ENCODE measurements around the gene ANKRD44. TPM values are rescaled to one million over a fixed set of nuclear protein-coding genes. Genes with fewer than 3 reads are reported as not detected.

The ANKRD44 gene
- total RNA-seq, 1 donor from 2014 or later = 16.9 TPM

DNA sequence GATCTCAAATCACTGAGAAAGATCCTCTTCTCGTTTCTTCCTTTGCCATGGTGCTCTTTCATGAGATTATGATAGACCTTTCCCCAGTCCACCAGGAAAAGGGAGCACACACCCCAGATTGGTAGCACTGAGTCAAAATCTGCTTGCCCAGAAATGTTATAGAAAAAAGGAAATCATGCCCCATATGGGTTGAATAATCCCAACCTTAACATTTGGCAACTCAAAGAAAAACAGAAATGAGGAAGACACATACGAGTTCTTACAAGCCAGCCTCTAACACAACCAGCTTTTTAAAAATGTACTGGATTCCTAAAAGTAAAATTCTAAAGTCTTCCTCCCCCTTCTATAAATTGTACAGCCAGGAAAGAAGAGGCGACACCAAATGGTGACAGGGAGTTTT lies 103.0 kb downstream of the ANKRD44 start:
- no peak for DNase-seq (ENCODE audit: low read depth)

DNA sequence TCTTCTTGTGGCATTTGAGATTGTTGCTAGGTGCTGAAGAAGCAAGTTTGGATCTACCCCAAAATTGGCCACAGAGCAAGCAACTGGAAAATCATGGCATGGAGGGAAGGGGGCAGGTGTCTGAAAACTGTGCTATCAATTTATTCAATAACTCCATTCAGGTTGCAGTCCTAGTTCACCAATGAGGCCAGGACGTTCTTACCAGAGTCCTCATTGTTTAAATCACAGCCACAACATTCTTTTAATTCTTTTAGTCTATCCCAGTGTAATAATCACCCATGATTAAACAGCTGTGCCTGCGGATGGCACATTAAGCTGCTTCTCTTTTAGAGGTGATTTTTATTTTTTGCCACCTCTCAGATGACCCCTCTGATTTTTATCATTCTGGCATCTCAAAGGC lies 103.5 kb downstream of the ANKRD44 start:
- DNase-seq (ENCODE audit: low read depth) = peak; percentile 73

DNA sequence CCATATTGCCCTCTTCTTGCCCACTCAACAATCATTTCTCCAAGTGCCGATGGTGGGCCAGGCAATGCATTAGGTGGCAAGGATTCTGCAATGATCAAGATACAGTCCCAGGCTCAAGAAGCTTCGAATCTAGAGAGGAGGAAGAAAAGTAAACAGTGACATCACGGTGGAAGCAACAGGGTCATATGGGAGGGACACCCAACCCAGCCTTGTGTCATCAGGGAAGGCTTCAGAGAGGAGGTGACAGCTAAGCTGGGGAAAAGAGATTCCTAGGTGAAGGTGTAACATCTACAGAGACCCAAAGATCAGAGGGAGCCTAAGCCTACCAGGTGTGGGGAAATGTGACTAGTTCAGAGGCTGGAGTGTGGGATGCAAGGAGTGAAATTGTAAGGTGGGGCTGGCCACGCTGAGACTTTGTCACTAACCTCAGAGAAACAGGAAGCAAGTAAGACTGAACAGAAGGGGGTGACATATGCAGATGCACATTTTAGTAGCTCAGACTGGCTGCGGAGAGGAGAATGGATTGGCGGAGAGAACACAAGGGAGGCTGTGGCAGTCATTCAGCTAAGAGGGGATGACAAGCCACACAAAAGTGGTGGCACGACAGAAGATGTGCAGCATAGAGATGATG lies 104.9 kb downstream of the ANKRD44 start:
- DNase-seq (ENCODE audit: low read depth) = no peak

DNA sequence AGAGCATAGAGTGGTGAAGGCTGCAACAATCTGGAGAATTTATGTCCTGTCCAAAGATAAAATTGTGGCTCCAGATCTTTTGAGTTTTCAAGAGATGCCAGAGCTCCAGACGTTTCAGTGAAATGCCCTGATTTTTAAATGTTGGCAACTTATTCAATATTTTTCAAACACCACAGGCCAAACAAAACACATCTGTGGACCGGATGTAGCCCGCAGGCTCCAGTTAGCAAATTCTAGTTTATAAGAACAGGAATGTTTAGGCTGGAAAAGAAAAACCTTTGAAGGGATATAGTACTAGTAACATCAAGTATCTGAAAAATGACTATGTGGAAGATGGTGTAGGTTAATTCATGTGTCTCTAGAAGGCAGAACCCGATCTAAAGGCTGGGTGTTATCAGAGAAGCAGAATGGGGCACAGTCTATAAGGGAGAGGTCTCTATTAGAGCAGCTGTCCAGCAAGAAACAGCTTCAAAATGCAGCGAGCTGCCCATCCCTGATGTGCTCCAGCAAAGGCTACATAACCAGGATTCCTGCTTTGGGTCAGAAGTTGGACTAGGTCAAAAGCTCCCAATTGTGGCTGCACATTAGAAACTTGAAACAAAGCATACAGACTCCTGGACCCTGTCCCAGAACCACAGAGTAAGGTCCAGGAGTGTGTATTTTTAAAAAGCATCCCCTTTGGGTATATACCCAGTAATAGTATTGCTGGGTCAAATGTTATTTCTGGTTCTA lies 105.9 kb downstream of the ANKRD44 start:
- DNase-seq (ENCODE audit: low read depth) = peak; percentile 59

DNA sequence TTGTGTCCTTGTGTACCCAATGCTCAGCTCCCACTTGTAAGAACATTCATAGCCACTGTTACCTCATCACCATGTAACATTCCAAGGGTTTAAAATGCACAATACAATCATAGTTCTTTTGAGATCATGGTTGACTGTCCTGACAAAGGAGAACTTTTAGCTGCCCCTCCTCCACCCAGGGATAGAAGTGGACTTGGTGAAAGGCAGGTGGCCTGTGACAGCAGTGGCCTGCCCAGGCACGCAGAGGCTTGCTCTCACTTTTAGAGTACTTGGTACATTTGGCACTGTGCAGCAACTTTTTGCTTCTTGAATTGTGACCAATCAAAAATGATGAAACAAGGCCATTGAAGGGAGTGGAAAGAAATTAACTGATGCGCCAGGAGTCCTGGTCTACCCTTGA lies 108.7 kb downstream of the ANKRD44 start:
- no peak for DNase-seq (ENCODE audit: low read depth)

GRCh38 chr2:197200762-197201058 lies 109.9 kb downstream of the ANKRD44 start:
- no peak for DNase-seq (ENCODE audit: low read depth)

- DNase-seq (ENCODE audit: low read depth) = no peak
Observed at GRCh38 chr2:197200051-197200761, 110.4 kb downstream of the ANKRD44 start.

DNA sequence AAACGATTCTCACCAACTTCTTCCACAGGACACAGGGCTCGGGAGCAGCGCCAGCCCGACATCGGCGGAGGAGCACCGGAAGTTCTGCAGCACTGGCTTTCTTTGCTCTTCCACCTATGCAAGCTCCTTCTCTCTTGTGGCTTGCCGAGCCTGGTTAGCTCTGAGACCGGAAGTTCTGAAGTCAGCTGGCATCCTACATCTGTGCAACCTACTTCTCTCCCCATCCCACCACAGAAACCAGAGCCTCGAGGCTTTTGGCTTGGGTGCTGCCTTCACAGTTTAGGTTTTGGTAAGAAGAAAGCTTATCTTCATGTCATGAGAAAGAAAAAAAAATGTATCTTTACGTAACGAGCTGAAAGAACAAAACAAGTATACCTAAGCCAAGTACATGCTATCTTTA lies 111.7 kb downstream of the ANKRD44 start:
- DNase-seq (ENCODE audit: low read depth) = no peak

- DNase-seq (ENCODE audit: low read depth) = no peak
Observed at GRCh38 chr2:197197895-197198311, 112.7 kb downstream of the ANKRD44 start.

- peak; percentile 34 for DNase-seq (ENCODE audit: low read depth)
Observed at GRCh38 chr2:197196541-197197180, 113.9 kb downstream of the ANKRD44 start.

GRCh38 chr2:197195518-197195917 lies 115.1 kb downstream of the ANKRD44 start:
- DNase-seq (ENCODE audit: low read depth) = no peak

- DNase-seq (ENCODE audit: low read depth) = no peak
Observed at GRCh38 chr2:197191940-197192322, 118.6 kb downstream of the ANKRD44 start.

- DNase-seq (ENCODE audit: low read depth) = peak; percentile 61
Observed at GRCh38 chr2:197191177-197191939, 119.2 kb downstream of the ANKRD44 start.

DNA sequence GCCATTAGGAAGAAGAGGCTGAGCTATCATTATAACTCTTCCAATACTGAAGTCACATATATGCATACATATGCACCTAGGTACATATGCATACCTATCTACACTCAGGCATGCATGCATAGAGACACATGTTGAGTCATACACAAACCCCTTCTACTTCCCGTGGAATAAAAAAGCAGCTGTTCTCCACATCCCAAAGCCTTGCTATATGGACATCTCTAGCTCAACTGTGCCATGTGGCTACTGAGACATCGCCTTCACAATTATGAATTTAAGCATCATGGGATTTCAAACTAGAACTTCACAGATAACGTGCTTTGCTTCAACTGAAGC lies 120.5 kb downstream of the ANKRD44 start:
- no peak for DNase-seq (ENCODE audit: low read depth)

DNA sequence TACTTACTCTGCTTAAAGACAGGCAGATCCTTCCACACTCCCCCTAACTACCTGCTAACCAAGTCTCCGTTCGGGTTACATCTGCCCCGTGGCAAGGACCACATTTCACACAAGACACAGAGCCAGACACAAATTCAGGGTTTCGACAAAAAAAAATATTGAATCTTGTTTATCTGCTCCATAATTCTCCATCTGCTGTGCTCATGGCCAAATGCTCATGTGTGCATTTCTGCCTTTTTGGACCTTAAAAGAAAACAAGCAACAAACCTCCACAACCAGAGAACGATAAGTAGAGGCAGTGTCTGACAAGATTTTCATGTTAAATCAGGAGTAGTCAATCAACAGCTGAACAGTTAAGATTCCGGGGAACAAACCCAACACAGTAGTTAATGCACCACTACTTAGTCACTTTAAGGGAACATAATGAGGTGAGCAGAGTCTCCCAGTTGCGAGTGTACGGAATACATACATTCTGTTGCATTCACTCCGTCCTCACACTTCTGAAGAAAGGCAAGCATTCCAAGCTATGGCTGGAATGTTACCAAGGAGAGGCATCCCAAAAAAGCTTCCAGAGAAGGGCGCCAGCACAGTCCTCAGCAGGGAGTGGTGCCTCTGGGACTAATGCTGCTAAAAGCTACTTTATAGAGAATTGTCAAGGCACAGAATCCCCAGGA lies 121.0 kb downstream of the ANKRD44 start:
- no peak for DNase-seq (ENCODE audit: low read depth)

DNA sequence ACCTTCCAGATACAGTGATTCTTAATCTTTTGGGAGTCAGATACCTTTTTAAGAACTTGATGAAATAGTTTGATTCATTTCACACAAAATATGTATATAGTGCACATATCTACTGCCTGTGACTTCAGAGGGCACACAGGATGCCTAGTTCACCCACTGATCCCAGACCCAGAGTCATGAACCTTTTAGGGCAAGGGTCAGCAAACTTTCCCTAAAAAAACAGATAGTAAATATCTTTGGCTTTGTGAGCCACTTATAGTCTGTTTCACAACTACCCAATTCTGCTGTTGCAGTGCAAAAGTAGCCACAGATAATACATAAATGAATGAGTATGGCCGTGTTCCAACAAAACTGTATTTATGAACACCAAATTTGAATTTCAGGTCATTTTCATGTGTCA lies 124.9 kb downstream of the ANKRD44 start:
- DNase-seq (ENCODE audit: low read depth) = no peak

GRCh38 chr2:197184959-197185586 lies 125.5 kb downstream of the ANKRD44 start:
- DNase-seq (ENCODE audit: low read depth) = peak; percentile 82

DNA sequence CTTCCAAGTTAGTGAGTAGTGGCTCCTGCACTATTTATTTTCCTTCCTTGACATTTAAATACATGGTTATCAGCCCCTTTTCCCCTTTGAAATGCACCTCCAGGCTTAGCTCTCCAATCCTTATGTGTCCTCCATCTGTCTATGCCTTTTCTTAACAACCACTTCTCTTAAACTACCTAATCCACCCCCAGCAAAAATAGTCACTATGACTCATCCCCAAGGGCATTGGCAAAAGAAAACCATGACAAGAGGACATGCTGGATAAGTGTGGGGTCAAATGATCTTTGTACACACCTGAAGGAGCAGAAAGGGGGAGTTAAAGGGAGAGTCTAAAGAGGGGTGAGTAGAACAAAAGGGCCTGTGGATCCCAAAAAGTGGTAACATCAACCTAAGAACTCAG lies 127.2 kb downstream of the ANKRD44 start:
- peak; percentile 41 for DNase-seq (ENCODE audit: low read depth)

DNA sequence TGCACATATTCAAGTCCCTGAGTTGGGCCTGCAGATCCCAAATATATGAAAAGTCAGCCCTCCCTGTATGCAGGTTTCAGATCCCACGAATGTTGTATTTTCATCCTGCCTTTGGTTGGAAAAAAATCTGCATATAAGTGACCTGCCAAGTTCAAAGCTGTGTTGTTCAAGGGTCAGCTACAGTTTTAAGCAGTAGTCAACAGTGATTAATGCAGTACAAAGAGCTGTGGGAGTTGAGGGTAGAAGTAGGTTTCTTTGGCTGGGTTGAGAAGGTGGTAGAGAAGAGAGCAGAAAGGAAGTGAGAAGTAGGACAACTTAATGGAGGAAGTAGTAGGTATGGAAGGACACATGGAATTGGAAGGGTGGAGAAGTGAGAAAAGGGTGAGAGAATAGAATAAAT lies 127.9 kb downstream of the ANKRD44 start:
- no peak for DNase-seq (ENCODE audit: low read depth)

- no peak for DNase-seq (ENCODE audit: low read depth)
Observed at GRCh38 chr2:197181491-197181890, 129.1 kb downstream of the ANKRD44 start.

Measured in renal cortical epithelial cell (primary cell).